ENCODE measurements around the gene EEA1. TPM values are rescaled to one million over a fixed set of nuclear protein-coding genes. Genes with fewer than 3 reads are reported as not detected.

The EEA1 gene
- total RNA-seq, 1 donor from 2014 or later: 27.0 TPM

DNA sequence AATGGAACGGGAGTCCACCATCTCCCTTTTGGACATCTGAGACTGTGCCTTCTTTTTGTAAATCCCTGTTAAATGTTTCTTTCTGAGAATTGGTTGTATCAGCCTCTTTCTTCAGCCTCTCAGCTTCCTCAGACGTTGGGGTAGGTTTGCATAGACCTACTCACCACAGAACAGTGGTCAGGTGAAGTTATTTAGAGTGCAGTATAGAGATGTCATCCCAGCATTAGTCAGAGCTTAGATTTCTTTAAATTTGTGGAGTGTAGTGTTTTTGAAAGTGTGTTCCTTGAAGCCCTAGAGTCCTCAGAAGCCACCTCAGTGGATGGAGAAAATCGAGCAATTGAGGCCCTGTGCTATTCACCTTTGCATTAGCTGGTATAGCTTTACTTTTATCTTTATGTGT is 8.9 kb upstream of the EEA1 start:
- DNase-seq: no peak

DNA sequence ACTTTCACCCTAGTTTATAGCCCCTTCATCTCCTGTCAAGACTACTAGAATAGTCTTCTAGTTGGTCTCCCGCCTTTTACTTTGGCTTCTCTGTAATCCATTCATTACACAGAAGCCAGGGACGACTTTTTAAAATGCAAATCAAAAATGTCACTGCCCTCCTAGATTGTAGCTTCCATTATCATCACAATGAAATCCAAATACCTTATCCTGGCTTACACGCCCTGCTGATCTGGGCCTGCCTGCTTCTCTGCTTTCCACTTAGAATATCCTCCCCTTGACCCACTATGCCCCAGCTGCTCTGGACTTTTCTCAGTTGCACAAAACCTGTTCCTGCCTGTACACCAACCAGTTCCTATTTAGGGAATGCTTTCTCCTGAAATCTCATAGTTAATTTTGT is 4.5 kb upstream of the EEA1 start:
- no peak for DNase-seq

- no peak for DNase-seq
Observed at GRCh38 chr12:92930421-92930820, 1.3 kb upstream of the EEA1 start.

GRCh38 chr12:92929983-92930382 is 888 bp upstream of the EEA1 start:
- DNase-seq: peak; percentile 63

DNA sequence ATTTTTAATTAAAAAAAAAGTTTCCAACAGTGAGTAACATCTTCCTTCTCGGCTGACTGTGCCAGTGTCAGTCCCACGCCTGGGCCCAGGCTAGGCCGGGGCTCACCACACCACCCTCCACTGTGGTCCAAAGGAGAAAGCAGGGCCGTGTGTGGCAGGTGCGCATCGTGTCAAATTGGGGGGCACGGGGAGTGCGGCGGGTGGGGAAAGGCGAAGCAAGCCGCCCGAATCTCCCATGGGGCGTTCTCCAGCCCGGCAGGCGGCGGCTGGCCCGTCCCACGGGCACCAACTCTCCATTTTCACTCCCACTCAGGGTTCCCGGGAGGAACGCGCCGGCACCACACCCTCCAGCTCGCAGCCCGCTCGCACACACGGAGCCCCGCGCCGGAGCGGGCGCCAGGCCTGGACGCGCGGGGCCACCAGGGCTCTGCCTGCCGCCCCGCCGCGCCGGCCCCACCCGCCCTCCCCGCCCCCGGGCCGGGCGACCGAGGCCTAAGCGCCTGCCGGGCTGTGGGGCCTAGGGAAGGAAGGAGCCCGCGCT is 604 bp downstream of the EEA1 start:
- DNase-seq: peak; percentile 35

- peak; percentile 57 for DNase-seq
Observed at GRCh38 chr12:92927436-92928281, 1.4 kb downstream of the EEA1 start.

- peak; percentile 48 for DNase-seq
Observed at GRCh38 chr12:92927055-92927435, 2.0 kb downstream of the EEA1 start.

DNA sequence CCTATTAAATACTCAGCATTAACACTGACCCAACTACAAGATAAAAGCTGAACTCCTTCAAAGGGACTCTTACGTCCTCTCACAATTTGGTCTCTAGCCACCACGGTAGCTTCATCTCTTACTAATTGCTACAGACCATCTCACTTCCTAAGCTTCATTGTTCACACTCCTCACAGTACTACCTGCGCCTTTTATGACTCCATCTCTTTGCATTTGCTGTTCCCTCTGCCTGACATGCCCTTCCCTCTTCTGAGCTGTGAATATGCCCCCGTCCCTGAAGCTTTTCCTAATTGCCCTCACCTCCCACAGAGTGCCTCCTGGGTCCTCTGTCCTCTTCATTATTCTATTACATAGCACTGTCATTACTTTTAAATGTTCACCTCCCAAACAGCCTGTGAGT is 2.5 kb downstream of the EEA1 start:
- no peak for DNase-seq

- no peak for DNase-seq
Observed at GRCh38 chr12:92921877-92922276, 7.2 kb downstream of the EEA1 start.

- no peak for DNase-seq
Observed at GRCh38 chr12:92915365-92915764, 13.7 kb downstream of the EEA1 start.

DNA sequence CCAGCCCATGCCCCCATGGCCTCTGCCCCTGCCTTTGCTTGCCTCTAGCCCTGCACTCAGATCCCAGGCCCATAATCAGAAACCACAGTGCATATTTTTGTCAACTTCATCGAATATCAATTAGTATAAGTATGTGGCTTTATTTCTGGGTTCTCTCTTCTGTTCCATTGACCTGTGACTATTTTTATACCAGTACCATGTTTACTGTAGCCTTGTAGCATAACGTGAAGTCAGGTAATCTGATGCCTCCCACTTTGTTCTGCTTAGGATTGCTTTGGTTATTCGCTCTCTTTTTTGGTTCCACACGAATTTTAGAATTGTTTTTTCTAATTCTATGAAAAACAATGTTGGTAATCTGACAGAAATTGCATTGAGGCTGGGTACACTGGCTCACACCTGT is 14.9 kb downstream of the EEA1 start:
- DNase-seq: no peak

DNA sequence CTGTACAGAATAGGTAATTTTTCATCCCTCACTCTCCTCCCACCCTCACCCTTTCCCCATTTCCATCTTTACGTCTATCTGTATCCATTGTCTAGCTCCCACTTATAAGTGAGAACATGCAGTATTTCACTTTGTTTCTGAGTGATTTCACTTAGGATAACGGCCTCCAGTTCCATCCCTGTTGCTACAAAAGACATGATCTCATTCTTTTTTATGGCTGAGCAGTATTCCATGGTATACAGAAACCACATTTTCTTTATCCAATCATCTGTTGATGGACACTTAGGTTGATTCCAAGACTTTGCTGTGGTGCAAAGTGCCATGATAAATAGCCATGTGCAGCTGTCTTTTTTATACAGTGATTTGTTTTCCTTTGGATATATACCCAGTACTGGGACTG is 16.4 kb downstream of the EEA1 start:
- DNase-seq: no peak

- peak; percentile 20 for DNase-seq
Observed at GRCh38 chr12:92912052-92912451, 17.0 kb downstream of the EEA1 start.

- no peak for DNase-seq
Observed at GRCh38 chr12:92911339-92911738, 17.8 kb downstream of the EEA1 start.

GRCh38 chr12:92908108-92908507 is 21.0 kb downstream of the EEA1 start:
- no peak for DNase-seq

DNA sequence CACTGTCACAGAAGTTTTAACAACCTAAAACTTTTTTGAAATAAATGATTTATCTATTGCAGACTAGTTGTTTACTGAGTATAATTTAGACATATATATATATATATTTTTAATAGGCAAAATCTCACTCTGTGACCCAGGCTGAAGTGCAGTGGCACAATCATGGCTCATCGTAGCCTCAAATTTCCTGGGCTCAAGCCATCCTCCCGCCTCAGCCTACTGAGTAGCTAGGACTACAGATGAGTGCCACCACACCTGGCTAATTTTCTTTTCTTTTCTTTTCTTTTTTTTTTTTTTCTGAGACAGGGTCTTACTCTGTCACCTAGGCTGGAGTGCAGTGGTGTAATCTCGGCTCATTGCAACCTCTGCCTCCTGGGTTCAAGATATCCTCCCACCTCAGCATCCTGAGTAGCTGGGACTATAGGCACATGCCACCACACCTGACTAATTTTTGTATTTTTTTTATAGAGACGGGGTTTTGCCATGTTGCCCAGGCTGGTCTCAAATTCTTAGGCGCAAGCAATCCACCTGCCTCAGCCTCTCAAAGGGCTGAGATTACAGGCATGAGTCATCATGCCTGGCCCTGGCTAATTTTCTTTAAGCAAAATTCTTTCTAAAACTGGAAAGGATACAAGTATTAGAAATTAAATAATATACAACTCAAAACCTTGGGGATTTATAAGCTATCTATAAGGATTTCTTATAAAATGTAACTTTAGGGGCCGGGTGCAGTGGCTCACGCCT is 23.1 kb downstream of the EEA1 start:
- no peak for DNase-seq

- DNase-seq: no peak
Observed at GRCh38 chr12:92905258-92905810, 23.8 kb downstream of the EEA1 start.

DNA sequence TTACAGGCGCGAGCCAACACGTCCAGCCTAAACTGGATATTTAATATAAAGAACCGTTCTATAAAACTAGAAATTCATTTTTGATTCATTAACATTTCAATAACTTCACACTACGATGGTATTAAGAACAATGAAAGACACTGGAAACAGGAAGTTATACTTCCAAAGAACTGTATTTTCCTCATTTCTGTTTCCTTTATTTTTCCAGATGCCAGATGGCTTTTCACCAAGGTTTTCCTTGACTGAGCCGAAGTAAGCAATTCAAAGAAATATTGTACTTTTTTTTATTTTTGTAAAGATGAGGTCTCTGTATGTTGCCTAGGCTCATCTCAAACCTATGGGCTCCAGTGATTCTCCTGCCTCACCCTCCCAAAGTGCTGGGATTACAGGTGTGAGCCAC is 28.2 kb downstream of the EEA1 start:
- no peak for DNase-seq

DNA sequence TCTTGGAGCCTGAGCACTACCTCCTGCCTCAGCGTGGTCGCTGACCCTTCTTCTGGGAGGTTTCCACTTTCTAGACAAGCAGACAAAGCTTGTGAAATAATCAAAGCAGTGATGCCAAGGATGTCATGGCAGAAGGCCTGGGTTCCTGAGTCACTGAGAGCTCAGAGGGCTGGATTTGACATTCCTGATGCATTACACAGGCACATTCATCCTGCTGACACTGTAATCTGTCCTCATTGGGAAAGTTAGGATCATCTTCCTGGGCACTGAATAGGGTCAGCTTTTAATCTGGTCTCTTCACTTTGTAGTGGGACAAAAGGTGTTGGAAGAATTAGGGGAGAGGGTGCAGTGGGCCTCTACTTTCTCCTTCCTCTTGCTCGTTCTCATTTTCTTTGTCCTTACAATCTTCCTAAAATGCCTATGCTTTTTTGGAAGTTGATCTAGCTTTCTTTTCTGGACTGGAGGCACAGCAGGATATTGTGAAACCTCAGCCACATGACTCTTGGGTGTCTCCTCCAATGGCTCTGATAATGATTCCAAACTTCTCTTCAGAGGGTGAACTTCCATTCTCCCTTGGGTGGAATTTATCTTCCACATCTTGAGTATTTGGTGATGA is 29.6 kb downstream of the EEA1 start:
- peak; percentile 96 for DNase-seq

GRCh38 chr12:92898755-92899154 is 30.3 kb downstream of the EEA1 start:
- DNase-seq: no peak

- DNase-seq: no peak
Observed at GRCh38 chr12:92897844-92898243, 31.3 kb downstream of the EEA1 start.

GRCh38 chr12:92890601-92891106 is 38.4 kb downstream of the EEA1 start:
- peak; percentile 20 for DNase-seq

DNA sequence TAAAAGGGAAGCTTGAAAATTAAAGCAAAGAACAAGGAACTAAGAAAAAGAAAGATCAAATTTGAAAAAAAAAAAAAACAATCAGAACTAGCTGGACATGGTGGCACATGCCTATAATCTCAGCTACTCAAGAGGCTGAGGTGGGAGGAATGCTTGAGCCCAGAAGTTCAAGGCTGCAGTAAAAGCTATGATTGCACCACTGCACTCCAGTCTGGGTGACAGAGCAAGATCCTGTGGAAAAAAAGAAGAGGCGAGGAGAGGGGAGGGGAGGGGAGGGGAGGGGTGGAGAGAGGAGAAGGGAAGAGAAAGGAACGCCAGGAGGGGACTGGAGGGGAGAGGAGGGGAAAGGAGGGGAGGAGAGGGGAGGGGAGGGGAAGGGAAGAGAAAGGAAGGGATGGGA is 43.0 kb downstream of the EEA1 start:
- DNase-seq: no peak
